Measurements from ENCODE around the gene ACTRT3. TPM values are rescaled to one million over a fixed set of nuclear protein-coding genes. Genes with fewer than 3 reads are reported as not detected.

ACTRT3 gene
- total and polyA plus RNA-seq, 2 of the 13 experiments (the other 11 are each of a cell fraction or from before 2014, with no cell fraction given): 0.42 to 0.97 TPM

DNA sequence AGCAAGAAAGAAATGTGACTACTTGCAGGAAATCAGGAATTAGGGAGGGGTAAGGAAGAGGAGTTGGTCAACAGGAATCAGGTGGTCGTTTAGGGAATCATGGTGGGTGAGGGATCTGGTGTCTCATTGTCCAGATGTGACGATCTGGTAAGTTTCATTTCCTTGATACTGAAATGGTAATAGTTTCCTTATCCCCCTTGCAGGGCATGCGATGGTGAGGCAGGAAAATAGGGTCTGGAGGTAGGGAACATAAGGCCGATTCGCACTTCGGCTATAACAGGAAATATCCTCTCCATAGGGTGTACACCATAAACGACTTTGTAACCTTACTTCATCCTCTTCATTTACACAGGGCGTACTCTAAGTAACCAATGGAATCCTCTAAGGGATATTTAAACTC, 43.9 kb upstream of the ACTRT3 start:
- intact Hi-C loops (cut with micrococcal nuclease; ENCODE audit: unreplicated experiment): no loop called here
- BruUV-seq (replicated peaks): no TSS peak
- H3K4me3 ChIP-seq (replicated peaks in 1 of 3; ENCODE audit: insufficient read depth in 1 of 3, low read depth in 2 of 3, low read length in 3 of 3): peak overlapping the region in 1 of 3 experiments; percentile 7; a peak in 1 of 6 replicates
- peaks cover 0 to 10% of the 10 kb centered on the region in 2 experiments; a peak in 2 of 5 replicates for H3K27me3 ChIP-seq (ENCODE audit: control insufficient read depth in 1 of 2, insufficient read depth in 2 of 2, low read length in 2 of 2)
- POLR2A ChIA-PET: no interaction called here
- TF ChIP-seq SAP130 (CRISPR knock-in tag; IDR thresholded peaks at IDR 0.05; ENCODE audit: low read depth) (no peak), ZNF773 (CRISPR knock-in tag; IDR thresholded peaks at IDR 0.05; ENCODE audit: borderline replicate concordance) (no peak), RFX1 (IDR thresholded peaks at IDR 0.05) (no peak), ZFP82 (CRISPR knock-in tag; IDR thresholded peaks at IDR 0.05; ENCODE audit: borderline replicate concordance) (no peak), EED (CRISPR knock-in tag; IDR thresholded peaks at IDR 0.05) (no peak)
- TF ChIP-seq, protein P1, sequence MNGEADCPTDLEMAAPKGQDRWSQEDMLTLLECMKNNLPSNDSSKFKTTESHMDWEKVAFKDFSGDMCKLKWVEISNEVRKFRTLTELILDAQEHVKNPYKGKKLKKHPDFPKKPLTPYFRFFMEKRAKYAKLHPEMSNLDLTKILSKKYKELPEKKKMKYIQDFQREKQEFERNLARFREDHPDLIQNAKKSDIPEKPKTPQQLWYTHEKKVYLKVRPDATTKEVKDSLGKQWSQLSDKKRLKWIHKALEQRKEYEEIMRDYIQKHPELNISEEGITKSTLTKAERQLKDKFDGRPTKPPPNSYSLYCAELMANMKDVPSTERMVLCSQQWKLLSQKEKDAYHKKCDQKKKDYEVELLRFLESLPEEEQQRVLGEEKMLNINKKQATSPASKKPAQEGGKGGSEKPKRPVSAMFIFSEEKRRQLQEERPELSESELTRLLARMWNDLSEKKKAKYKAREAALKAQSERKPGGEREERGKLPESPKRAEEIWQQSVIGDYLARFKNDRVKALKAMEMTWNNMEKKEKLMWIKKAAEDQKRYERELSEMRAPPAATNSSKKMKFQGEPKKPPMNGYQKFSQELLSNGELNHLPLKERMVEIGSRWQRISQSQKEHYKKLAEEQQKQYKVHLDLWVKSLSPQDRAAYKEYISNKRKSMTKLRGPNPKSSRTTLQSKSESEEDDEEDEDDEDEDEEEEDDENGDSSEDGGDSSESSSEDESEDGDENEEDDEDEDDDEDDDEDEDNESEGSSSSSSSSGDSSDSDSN (CRISPR knock-in tag; IDR thresholded peaks at IDR 0.05): no peak
- in situ Hi-C loops (cut with HindIII; ENCODE audit: extremely low pct_ligation_motif_present, low pct_unique_long_range_greater_than_20kb): no loop called here
- H2AFZ ChIP-seq (ENCODE audit: low read length): no peak overlapping the region
- peaks cover 7% of the 10 kb centered on the region for H3K9me3 ChIP-seq (ENCODE audit: low read length)
- no peaks in the 10 kb centered on the region for H3K36me3 ChIP-seq (replicated peaks in 1 of 2; ENCODE audit: control insufficient read depth in 1 of 2, insufficient read depth in 2 of 2, low read length in 2 of 2)
- CTCF ChIA-PET (ENCODE audit: low intra/inter-chr PET ratio, low total read pairs): no interaction called here
- no peaks in the 10 kb centered on the region for H4K20me1 ChIP-seq (ENCODE audit: insufficient read depth, low read length)
- ATAC-seq (no peak), FAIRE-seq (no peak), DNase-seq (ENCODE audit: low spot score) (no peak)
- no peak overlapping the region for H3K9ac ChIP-seq (ENCODE audit: insufficient read depth, low read depth, low read length)
- H3K79me2 ChIP-seq (ENCODE audit: insufficient read depth, low read length): no peaks in the 10 kb centered on the region
- 72% methylated on average over 8 of the region's 8 CpGs for WGBS (ENCODE audit: low lambda C conversion rate)
- H3K4me2 ChIP-seq (ENCODE audit: low read depth, low read length): peak overlapping the region; percentile 51
- peaks cover 14% of the 10 kb centered on the region for H3K4me1 ChIP-seq (ENCODE audit: insufficient read depth, low read length)
- H3K27ac ChIP-seq (ENCODE audit: extremely low read length, insufficient read depth, low read length): no peak overlapping the region
